HG02763 (cell line): ENCODE measurements around the gene NPY5R.

Source experiments
- ATAC-seq: cut with Tn5 transposase; IDR thresholded peaks from one replicate; pipeline ENCODE4 v1.9.1; 2021; ENCODE audit warnings: mild to moderate bottlenecking, moderate library complexity; ENCODE audit not compliant: unreplicated experiment

NPY5R gene

GRCh38 chr4:163343604-163344146, at the start of gene NPY5R:
TSS of gene NPY5R (plus strand) at chr4:163343892. CDS start at chr4:163350274, 6,382 bp downstream.
- ATAC-seq, result no peak

GRCh38 chr4:163295138-163295537, 48.6 kb upstream of the NPY5R start:
- ATAC-seq, result no peak

GRCh38 chr4:163300445-163300844, 43.2 kb upstream of the NPY5R start:
- no peak for ATAC-seq

GRCh38 chr4:163303069-163303468, 40.6 kb upstream of the NPY5R start:
- no peak for ATAC-seq

- no peak for ATAC-seq
These were observed 34.2 kb upstream of the NPY5R start for GRCh38 chr4:163309466-163309865.

- ATAC-seq, result no peak
These were observed 26.6 kb upstream of the NPY5R start for GRCh38 chr4:163317110-163317509.

- ATAC-seq, result no peak
These were observed 12.6 kb upstream of the NPY5R start for GRCh38 chr4:163330916-163331628.

GRCh38 chr4:163331629-163332376, 11.9 kb upstream of the NPY5R start:
- ATAC-seq, result no peak

- peak; percentile 76 for ATAC-seq
These were observed 10.9 kb upstream of the NPY5R start, which contains the start of gene NPY1R for GRCh38 chr4:163332526-163333406. TSS of gene NPY1R (minus strand) at chr4:163332596. CDS start at chr4:163326554, 6,042 bp downstream.

GRCh38 chr4:163335384-163335783, 8.3 kb upstream of the NPY5R start:
- ATAC-seq, result no peak

- no peak for ATAC-seq
These were observed 744 bp downstream of the NPY5R start for GRCh38 chr4:163344147-163345125.

- no peak for ATAC-seq
These were observed 7.0 kb downstream of the NPY5R start for GRCh38 chr4:163350672-163351071.

GRCh38 chr4:163353054-163353453, 9.4 kb downstream of the NPY5R start:
- ATAC-seq, result no peak

GRCh38 chr4:163356104-163356503, 12.4 kb downstream of the NPY5R start:
- no peak for ATAC-seq

- no peak for ATAC-seq
These were observed 24.0 kb downstream of the NPY5R start for GRCh38 chr4:163367651-163368050.

- no peak for ATAC-seq
These were observed 28.3 kb downstream of the NPY5R start for GRCh38 chr4:163372029-163372428.

GRCh38 chr4:163378661-163379060, 35.0 kb downstream of the NPY5R start:
- ATAC-seq, result no peak

GRCh38 chr4:163380703-163381102, 37.0 kb downstream of the NPY5R start:
- no peak for ATAC-seq

GRCh38 chr4:163382178-163382869, 38.6 kb downstream of the NPY5R start:
- ATAC-seq, result no peak
